GM12878 (cell line): ENCODE results near the gene PCED1B. TPM values are rescaled to one million over a fixed set of nuclear protein-coding genes. Genes with fewer than 3 reads are reported as not detected.

Experiments
- ATAC-seq: fragments of 200-7000 bp; cut with Tn5 transposase; 3 replicates; pipeline ENCODE4 v1.9.1; 2020; ENCODE audit warnings: mild to moderate bottlenecking, moderate library complexity
- BruUV-seq: library from RNA; stranded (reverse); fragments of 400-500 nt; replicated peaks from 2 replicates; lab custom pipeline; 2021; lab: Mats Ljungman, UMichigan
- CTCF ChIA-PET: fragments of 300-600 bp; sonication (Branson Sonifier 250); formaldehyde crosslinking; extraction: SDS; loops from one replicate; lab custom pipeline; 2021; ENCODE audit warnings: inconsistent platforms; lab: Yijun Ruan, JAX
- POLR2A ChIA-PET: fragments of 350-600 bp; formaldehyde crosslinking; extraction: SDS; loops from one replicate; lab custom pipeline; 2021; ENCODE audit warnings: inconsistent platforms; lab: Charles Lee
- RAD21 ChIA-PET: fragments of 300-600 bp; sonication (Branson Sonifier 250); formaldehyde crosslinking; loops from one replicate; lab custom pipeline; 2023; ENCODE audit warnings: antibody characterized with exemption; ENCODE audit not compliant: unreplicated experiment; lab: Charles Lee
- SMC1A ChIA-PET: fragments of 300-600 bp; sonication (Branson Sonifier 250); formaldehyde crosslinking; loops from one replicate; lab custom pipeline; 2023; ENCODE audit not compliant: unreplicated experiment, uncharacterized antibody; lab: Charles Lee
- DNase-seq: peaks from one replicate; pipeline ENCODE4 v3.0.0-alpha.2; 2011; ENCODE audit warnings: low read depth, low spot score
- FAIRE-seq: peaks from 3 replicates; lab custom pipeline; 2011; peaks lifted over from hg19 to GRCh38; lab: Jason Lieb, UNC
- H2AFZ ChIP-seq: 2 replicates; pipeline ENCODE4 v1.6.0; 2011; ENCODE audit warnings: low read depth, low read length, control low read depth; ENCODE audit not compliant: control insufficient read depth
- H3K27ac ChIP-seq: 2 replicates; pipeline ENCODE4 v1.5.1; 2011; ENCODE audit warnings: control low read depth; ENCODE audit not compliant: control insufficient read depth, insufficient read depth
- H3K27me3 ChIP-seq, 2 experiments: replicated peaks in 1 of 2; 2 replicates each; pipeline versions ENCODE4 v1.6.0 to v1.6.1; 2011; ENCODE audit warnings: low read length in 1 of 2; ENCODE audit not compliant: control insufficient read depth in 2 of 2, insufficient read depth in 2 of 2
- H3K36me3 ChIP-seq, 2 experiments: 2 replicates each; pipeline ENCODE4 v1.5.1; 2011; ENCODE audit warnings: low read length in 1 of 2; ENCODE audit not compliant: control insufficient read depth in 2 of 2, insufficient read depth in 2 of 2
- H3K4me1 ChIP-seq: 2 replicates; pipeline ENCODE4 v1.6.1; 2011; ENCODE audit warnings: mild to moderate bottlenecking, low read length, moderate library complexity, mixed read lengths; ENCODE audit not compliant: control insufficient read depth, insufficient read depth
- H3K4me2 ChIP-seq: 2 replicates; pipeline ENCODE4 v1.6.0; 2011; ENCODE audit warnings: control low read depth; ENCODE audit not compliant: control insufficient read depth, insufficient read depth
- H3K4me3 ChIP-seq: fragments of 200-600 bp; sonication (generic); 2 replicates; pipeline ENCODE4 v1.5.1; 2016
- H3K79me2 ChIP-seq: 2 replicates; pipeline ENCODE4 v1.6.0; 2011; ENCODE audit warnings: low read length; ENCODE audit not compliant: control insufficient read depth, insufficient read depth
- H3K9ac ChIP-seq: 2 replicates; pipeline ENCODE4 v1.8.0; 2011; ENCODE audit warnings: low read length, control low read depth, mixed read lengths; ENCODE audit not compliant: control insufficient read depth, insufficient read depth
- H3K9me3 ChIP-seq: replicated peaks from 3 replicates; pipeline ENCODE4 v1.5.1; 2011; ENCODE audit warnings: mild to moderate bottlenecking, low read length; ENCODE audit not compliant: control insufficient read depth, insufficient read depth
- H4K20me1 ChIP-seq: 2 replicates; pipeline ENCODE4 v1.6.0; 2011; ENCODE audit not compliant: control insufficient read depth, insufficient read depth
- ATF7 ChIP-seq: fragments of 450-650 bp; IDR thresholded peaks from 2 replicates; pipeline ENCODE4 v1.6.1; 2016; ENCODE audit warnings: low read depth, mild to moderate bottlenecking
- BMI1 ChIP-seq: fragments of 450-650 bp; IDR thresholded peaks from 2 replicates; pipeline ENCODE4 v1.6.1; 2016; ENCODE audit warnings: mild to moderate bottlenecking, moderate library complexity, borderline replicate concordance
- CEBPB ChIP-seq, 2 experiments: fragments of 150-350 bp in 1 of 2; IDR thresholded peaks; 2 replicates each; pipeline ENCODE4 v1.6.1; 2012 to 2014; ENCODE audit warnings: low read depth in 2 of 2, low read length in 2 of 2, borderline replicate concordance in 1 of 2, inconsistent platforms in 1 of 2
- CHD4 ChIP-seq: fragments of 200-600 bp; sonication (generic); IDR thresholded peaks from 2 replicates; pipeline ENCODE4 v1.6.1; 2016; ENCODE audit warnings: mild to moderate bottlenecking
- FOXK2 ChIP-seq: fragments of 450-650 bp; IDR thresholded peaks from 2 replicates; pipeline ENCODE4 v1.6.1; 2017; ENCODE audit warnings: mild to moderate bottlenecking, moderate library complexity
- IKZF2 ChIP-seq, 2 experiments: fragments of 450-650 bp; IDR thresholded peaks; 2 replicates each; pipeline ENCODE4 v1.6.1; 2017; ENCODE audit warnings: mild to moderate bottlenecking in 2 of 2, moderate library complexity in 2 of 2
- MYB ChIP-seq: fragments of 150-350 bp; IDR thresholded peaks from 2 replicates; pipeline ENCODE4 v1.6.1; 2014; ENCODE audit warnings: mild to moderate bottlenecking, low read depth, low read length, borderline replicate concordance
- PAX5 ChIP-seq: IDR thresholded peaks from 2 replicates; pipeline ENCODE4 v1.6.1; 2011; ENCODE audit warnings: low read depth, low read length, borderline replicate concordance
- SMAD1 ChIP-seq: fragments of 450-650 bp; IDR thresholded peaks from 2 replicates; pipeline ENCODE4 v1.6.1; 2018; ENCODE audit warnings: mild to moderate bottlenecking, low read depth; ENCODE audit not compliant: partially characterized antibody
- SREBF1 ChIP-seq: IDR thresholded peaks from 2 replicates; pipeline ENCODE4 v1.6.1; 2012; ENCODE audit warnings: mild to moderate bottlenecking, low read length
- STAT3 ChIP-seq: IDR thresholded peaks from 2 replicates; pipeline ENCODE4 v1.6.1; 2011; ENCODE audit warnings: low read depth, low read length, improper control_type of control experiment
- TCF12 ChIP-seq: IDR thresholded peaks from 2 replicates; pipeline ENCODE4 v1.6.1; 2011; ENCODE audit warnings: low read depth, mild to moderate bottlenecking, low read length
- TCF3 ChIP-seq: IDR thresholded peaks from 2 replicates; pipeline ENCODE4 v1.6.1; 2012; ENCODE audit warnings: low read depth, mild to moderate bottlenecking, low read length, borderline replicate concordance; ENCODE audit not compliant: insufficient read depth
- WGBS: methylation state at CpG from one replicate; pipeline ENCODE4 v1.1.6; 2016; ENCODE audit warnings: low lambda C conversion rate; ENCODE audit not compliant: insufficient replicate concordance, insufficient coverage; ENCODE audit errors: missing lambda C conversion rate; 5-methylcytosine and 5-hydroxymethylcytosine counted together
- in situ Hi-C: fragments of 300-500 bp; cut with MboI; formaldehyde crosslinking; loops from 9 replicates; pipeline ENCODE4 v1.14.3; 2018; ENCODE audit warnings: mixed read lengths
- intact Hi-C: fragments of 100-400 bp; cut with micrococcal nuclease; formaldehyde crosslinking; loops from one replicate; pipeline ENCODE4 v1.14.2; 2022; ENCODE audit not compliant: unreplicated experiment
- polyA plus RNA-seq, 11 experiments: library from polyadenylated mRNA; depleted of rRNA in 4 of 11; unstranded in 6 of 11; stranded (reverse) in 5 of 11; fragments of >200 nt; fragmentation: Nextera tagmentation in 4 of 11; fragmentation: Illumina TruSeq in 1 of 11; extraction: Ambion mirVana in 4 of 11; extraction: Trizol in 1 of 11; gene quantifications; 1 replicate in 1 of 11; 2 replicates in 10 of 11; pipeline versions ENCODE4 v1.2.1 to v1.2.3, GENCODE V29; 2011 to 2016; ENCODE audit warnings: inconsistent platforms in 2 of 11, missing spikeins in 2 of 11, low read depth in 1 of 11
- total RNA-seq, 4 experiments: library from RNA; depleted of rRNA in 3 of 4; stranded (reverse); fragments of >200 nt in 3 of 4; fragmentation: Illumina TruSeq in 1 of 4; extraction: Trizol in 1 of 4; gene quantifications; 2 replicates each; pipeline versions ENCODE4 v1.2.1 to v1.2.3, GENCODE V29; 2013 to 2021
- TF ChIP-seq, protein P1 (sequence below): fragments of 450-650 bp; IDR thresholded peaks from 2 replicates; pipeline ENCODE4 v1.6.1; 2018; ENCODE audit warnings: mild to moderate bottlenecking, low read depth, moderate library complexity; ENCODE audit not compliant: partially characterized antibody
- TF ChIP-seq, protein P2 (sequence below): fragments of 450-650 bp; IDR thresholded peaks from 2 replicates; pipeline ENCODE4 v1.6.1; 2017; ENCODE audit warnings: borderline replicate concordance
- TF ChIP-seq, protein P3 (sequence below): fragments of 450-650 bp; IDR thresholded peaks from 2 replicates; pipeline ENCODE4 v1.6.1; 2017; ENCODE audit warnings: mild to moderate bottlenecking

PCED1B gene
- total and polyA plus RNA-seq, 10 of the 15 experiments (the other 5 are each of a cell fraction or from before 2014, with no cell fraction given), result 0.80 to 8.8 (median 3.0) TPM

DNA sequence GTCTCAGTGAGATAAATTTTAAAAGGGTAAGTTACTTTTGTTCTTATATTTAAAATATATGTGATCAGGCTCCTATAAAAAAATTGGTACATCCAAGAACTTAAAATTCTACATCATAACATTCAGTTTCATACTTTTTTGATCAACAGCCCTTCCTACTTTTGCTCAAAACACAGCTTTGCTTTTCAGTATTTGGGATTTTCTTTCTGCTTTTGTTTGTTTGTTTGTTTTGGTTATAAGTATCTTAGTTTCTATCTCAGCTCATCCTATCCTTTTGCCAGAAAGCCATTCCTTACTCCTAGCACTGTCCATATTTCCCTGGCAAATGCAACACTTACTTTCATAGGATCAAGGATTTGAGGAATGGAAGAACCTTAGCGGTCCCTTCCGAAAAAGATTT lies 4.7 kb upstream of the PCED1B start (continued):
- TF ChIP-seq STAT3, result no peak
- no peak for TF ChIP-seq TCF12
- TF ChIP-seq CEBPB (IDR thresholded peaks at IDR 0.05; ENCODE audit: borderline replicate concordance in 1 of 2, low read depth in 2 of 2, low read length in 2 of 2), result no peak
- no peak for TF ChIP-seq PAX5
- no peak for TF ChIP-seq SMAD1
- no peak for TF ChIP-seq SREBF1

DNA sequence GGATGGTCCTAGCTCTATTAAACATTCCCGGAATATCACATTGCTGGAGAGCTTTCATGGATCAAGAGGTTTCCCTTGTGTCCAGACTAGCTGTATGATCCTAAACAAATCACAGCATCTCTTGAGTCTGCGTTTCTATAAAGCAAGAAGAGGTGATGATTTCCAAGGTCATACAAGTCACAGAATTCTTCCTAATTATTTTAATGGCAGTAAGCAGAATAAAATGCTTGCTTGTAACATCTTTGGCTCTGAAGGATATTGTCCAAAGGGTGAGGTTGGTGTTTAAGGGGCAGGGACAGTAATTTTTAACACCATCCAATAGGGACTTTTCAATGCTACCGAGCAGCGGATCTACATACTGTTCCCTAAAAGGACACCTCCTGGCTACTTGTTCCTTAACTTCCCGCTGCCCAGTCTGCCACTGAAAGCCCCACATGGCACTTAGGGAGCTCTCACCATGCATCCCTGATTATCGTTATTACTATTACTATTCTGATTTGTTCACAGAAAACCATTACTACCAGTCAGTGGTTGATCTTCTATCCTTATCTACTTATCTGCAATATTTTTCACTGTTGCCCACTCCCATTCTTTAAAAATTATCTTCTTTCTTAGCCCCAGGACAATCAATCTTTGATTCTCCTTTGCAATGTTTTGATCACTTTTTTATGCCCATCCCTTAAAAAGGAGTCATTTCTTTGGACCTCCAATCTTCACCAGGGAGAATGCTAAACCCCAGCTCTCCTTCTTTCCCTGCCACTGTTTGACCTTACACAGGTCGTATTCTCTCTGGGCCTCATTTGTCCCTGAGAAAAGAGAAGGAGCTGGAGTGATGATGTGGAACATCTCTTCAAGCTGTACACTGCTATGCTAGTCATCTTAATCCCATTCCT lies 4.0 kb upstream of the PCED1B start:
- Histone ChIP-seq H3K9ac (no peak overlapping the region), H3K4me2 (no peak overlapping the region), H3K36me3 (no peaks in the 10 kb centered on the region), H3K4me1 (peaks cover 5% of the 10 kb centered on the region; the same call in 1 of the 2 replicates), H3K9me3 (no peaks in the 10 kb centered on the region), H3K4me3 (no peak overlapping the region), H3K27me3 (peaks cover 11 to 19% of the 10 kb centered on the region in 2 experiments), H3K27ac (no peak overlapping the region), H4K20me1 (no peaks in the 10 kb centered on the region), H3K79me2 (no peaks in the 10 kb centered on the region), H2AFZ (no peak overlapping the region)
- no TSS peak for BruUV-seq
- FAIRE-seq (no peak), DNase-seq (no peak), ATAC-seq (no peak)
- SMC1A ChIA-PET, result no interaction called here
- intact Hi-C loops (no loop called here), in situ Hi-C loops (no loop called here)
- POLR2A ChIA-PET, result no interaction called here
- RAD21 ChIA-PET, result interaction anchor here (1.0 to 1.1 kb wide), 2 partner anchors 132 to 141 kb away, joined by 3 read pairs; no protein-coding TSS in a partner anchor
- CTCF ChIA-PET, result interaction anchor here (0.6 to 1.0 kb wide), 2 partner anchors 54 to 132 kb away, joined by 3 read pairs; no protein-coding TSS in a partner anchor
- WGBS, result 53% methylated on average over 7 of the region's 7 CpGs
- TF ChIP-seq ATF7 (no peak), MYB (no peak), TCF12 (no peak), IKZF2 (IDR thresholded peaks at IDR 0.05) (no peak), CHD4 (no peak), BMI1 (no peak), TCF3 (no peak), FOXK2 (no peak)
- TF ChIP-seq, protein P1, sequence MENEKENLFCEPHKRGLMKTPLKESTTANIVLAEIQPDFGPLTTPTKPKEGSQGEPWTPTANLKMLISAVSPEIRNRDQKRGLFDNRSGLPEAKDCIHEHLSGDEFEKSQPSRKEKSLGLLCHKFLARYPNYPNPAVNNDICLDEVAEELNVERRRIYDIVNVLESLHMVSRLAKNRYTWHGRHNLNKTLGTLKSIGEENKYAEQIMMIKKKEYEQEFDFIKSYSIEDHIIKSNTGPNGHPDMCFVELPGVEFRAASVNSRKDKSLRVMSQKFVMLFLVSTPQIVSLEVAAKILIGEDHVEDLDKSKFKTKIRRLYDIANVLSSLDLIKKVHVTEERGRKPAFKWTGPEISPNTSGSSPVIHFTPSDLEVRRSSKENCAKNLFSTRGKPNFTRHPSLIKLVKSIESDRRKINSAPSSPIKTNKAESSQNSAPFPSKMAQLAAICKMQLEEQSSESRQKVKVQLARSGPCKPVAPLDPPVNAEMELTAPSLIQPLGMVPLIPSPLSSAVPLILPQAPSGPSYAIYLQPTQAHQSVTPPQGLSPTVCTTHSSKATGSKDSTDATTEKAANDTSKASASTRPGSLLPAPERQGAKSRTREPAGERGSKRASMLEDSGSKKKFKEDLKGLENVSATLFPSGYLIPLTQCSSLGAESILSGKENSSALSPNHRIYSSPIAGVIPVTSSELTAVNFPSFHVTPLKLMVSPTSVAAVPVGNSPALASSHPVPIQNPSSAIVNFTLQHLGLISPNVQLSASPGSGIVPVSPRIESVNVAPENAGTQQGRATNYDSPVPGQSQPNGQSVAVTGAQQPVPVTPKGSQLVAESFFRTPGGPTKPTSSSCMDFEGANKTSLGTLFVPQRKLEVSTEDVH, result no peak
- TF ChIP-seq, protein P2, sequence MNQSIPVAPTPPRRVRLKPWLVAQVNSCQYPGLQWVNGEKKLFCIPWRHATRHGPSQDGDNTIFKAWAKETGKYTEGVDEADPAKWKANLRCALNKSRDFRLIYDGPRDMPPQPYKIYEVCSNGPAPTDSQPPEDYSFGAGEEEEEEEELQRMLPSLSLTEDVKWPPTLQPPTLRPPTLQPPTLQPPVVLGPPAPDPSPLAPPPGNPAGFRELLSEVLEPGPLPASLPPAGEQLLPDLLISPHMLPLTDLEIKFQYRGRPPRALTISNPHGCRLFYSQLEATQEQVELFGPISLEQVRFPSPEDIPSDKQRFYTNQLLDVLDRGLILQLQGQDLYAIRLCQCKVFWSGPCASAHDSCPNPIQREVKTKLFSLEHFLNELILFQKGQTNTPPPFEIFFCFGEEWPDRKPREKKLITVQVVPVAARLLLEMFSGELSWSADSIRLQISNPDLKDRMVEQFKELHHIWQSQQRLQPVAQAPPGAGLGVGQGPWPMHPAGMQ, result no peak
- TF ChIP-seq, protein P3, sequence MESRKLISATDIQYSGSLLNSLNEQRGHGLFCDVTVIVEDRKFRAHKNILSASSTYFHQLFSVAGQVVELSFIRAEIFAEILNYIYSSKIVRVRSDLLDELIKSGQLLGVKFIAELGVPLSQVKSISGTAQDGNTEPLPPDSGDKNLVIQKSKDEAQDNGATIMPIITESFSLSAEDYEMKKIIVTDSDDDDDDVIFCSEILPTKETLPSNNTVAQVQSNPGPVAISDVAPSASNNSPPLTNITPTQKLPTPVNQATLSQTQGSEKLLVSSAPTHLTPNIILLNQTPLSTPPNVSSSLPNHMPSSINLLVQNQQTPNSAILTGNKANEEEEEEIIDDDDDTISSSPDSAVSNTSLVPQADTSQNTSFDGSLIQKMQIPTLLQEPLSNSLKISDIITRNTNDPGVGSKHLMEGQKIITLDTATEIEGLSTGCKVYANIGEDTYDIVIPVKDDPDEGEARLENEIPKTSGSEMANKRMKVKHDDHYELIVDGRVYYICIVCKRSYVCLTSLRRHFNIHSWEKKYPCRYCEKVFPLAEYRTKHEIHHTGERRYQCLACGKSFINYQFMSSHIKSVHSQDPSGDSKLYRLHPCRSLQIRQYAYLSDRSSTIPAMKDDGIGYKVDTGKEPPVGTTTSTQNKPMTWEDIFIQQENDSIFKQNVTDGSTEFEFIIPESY, result no peak
